Mesendoderm (in vitro differentiated cells): ENCODE results near the gene HOXA5.

Experiments used
- DNase-seq: peaks from one replicate; pipeline ENCODE4 v3.0.0; 2013
- H2AK5ac ChIP-seq: 2 replicates; pipeline ENCODE4 v1.6.1; 2013; ENCODE audit warnings: low read length, inconsistent platforms
- H2BK120ac ChIP-seq: 2 replicates; pipeline ENCODE4 v1.6.1; 2013; ENCODE audit warnings: low read depth, mild to moderate bottlenecking, low read length, moderate library complexity, mixed read lengths
- H2BK15ac ChIP-seq: replicated peaks from 2 replicates; pipeline ENCODE4 v1.6.1; 2013; ENCODE audit warnings: low read depth, mild to moderate bottlenecking, moderate library complexity
- H2BK5ac ChIP-seq: 2 replicates; pipeline ENCODE4 v1.6.1; 2013; ENCODE audit warnings: low read length, inconsistent platforms
- H3K18ac ChIP-seq: 2 replicates; pipeline ENCODE4 v1.6.1; 2013; ENCODE audit warnings: mild to moderate bottlenecking, low read length, mixed read lengths
- H3K23ac ChIP-seq: one replicate; pipeline ENCODE4 v1.6.1; 2013; ENCODE audit warnings: low read length
- H3K27ac ChIP-seq: 2 replicates; pipeline ENCODE4 v1.5.1; 2013; ENCODE audit warnings: low read depth, mild to moderate bottlenecking, inconsistent platforms, low read length, moderate library complexity
- H3K27me3 ChIP-seq: 2 replicates; pipeline ENCODE4 v1.6.1; 2013; ENCODE audit warnings: low read length, control low read depth, mild to moderate bottlenecking, inconsistent platforms; ENCODE audit not compliant: insufficient read depth, poor library complexity
- H3K36me3 ChIP-seq: 2 replicates; pipeline ENCODE4 v1.6.1; 2013; ENCODE audit warnings: low read length, inconsistent platforms; ENCODE audit not compliant: control insufficient read depth, insufficient read depth
- H3K4ac ChIP-seq: one replicate; pipeline ENCODE4 v1.6.1; 2013; ENCODE audit warnings: low read depth, mild to moderate bottlenecking, low read length, moderate library complexity
- H3K4me1 ChIP-seq: 2 replicates; pipeline ENCODE4 v1.6.1; 2013; ENCODE audit warnings: low read depth, low read length, inconsistent platforms; ENCODE audit not compliant: control insufficient read depth
- H3K4me2 ChIP-seq: 2 replicates; pipeline ENCODE4 v1.6.1; 2013; ENCODE audit warnings: low read length
- H3K4me3 ChIP-seq: 2 replicates; pipeline ENCODE4 v1.5.1; 2013; ENCODE audit warnings: mild to moderate bottlenecking, low read length
- H3K56ac ChIP-seq: one replicate; pipeline ENCODE4 v1.6.1; 2013; ENCODE audit warnings: low read length
- H3K79me1 ChIP-seq: 2 replicates; pipeline ENCODE4 v1.6.1; 2013; ENCODE audit warnings: low read length, inconsistent platforms
- H3K79me2 ChIP-seq: 2 replicates; pipeline ENCODE4 v1.6.1; 2013; ENCODE audit warnings: mild to moderate bottlenecking, low read length; ENCODE audit not compliant: control insufficient read depth, insufficient read depth
- H3K9ac ChIP-seq: 2 replicates; pipeline ENCODE4 v1.6.1; 2013; ENCODE audit warnings: low read length, inconsistent platforms
- H4K5ac ChIP-seq: one replicate; pipeline ENCODE4 v1.6.1; 2013; ENCODE audit warnings: low read length
- H4K8ac ChIP-seq: one replicate; pipeline ENCODE4 v1.6.1; 2013; ENCODE audit warnings: low read depth, mild to moderate bottlenecking, control low read depth, low read length, moderate library complexity
- WGBS: extraction: QIAGEN DNeasy Blood & Tissue Kit; methylation state at CpG from one replicate; pipeline ENCODE4 v1.1.7; 2013; ENCODE audit warnings: low lambda C conversion rate, missing lambda C conversion rate; ENCODE audit not compliant: insufficient coverage; ENCODE audit errors: extremely low coverage; 5-methylcytosine and 5-hydroxymethylcytosine counted together

The HOXA5 gene

GRCh38 chr7:27149842-27150567 is 6.5 kb upstream of the HOXA5 start:
- H3K4me1 ChIP-seq = no peaks in the 10 kb centered on the region
- H3K4ac ChIP-seq = no peak overlapping the region
- no CpG with 5 or more reads among the region's 13 CpGs for WGBS
- H3K18ac ChIP-seq = no peak overlapping the region
- peaks cover 89% of the 10 kb centered on the region for H3K27me3 ChIP-seq
- no peak overlapping the region for H2BK120ac ChIP-seq
- H3K9ac ChIP-seq = no peak overlapping the region
- no peak overlapping the region for H3K4me2 ChIP-seq
- no peaks in the 10 kb centered on the region for H3K79me2 ChIP-seq
- H3K36me3 ChIP-seq = no peaks in the 10 kb centered on the region
- no peak for DNase-seq
- H3K23ac ChIP-seq = no peak overlapping the region
- no peak overlapping the region for H4K8ac ChIP-seq
- no peaks in the 10 kb centered on the region for H3K79me1 ChIP-seq
- H3K27ac ChIP-seq = no peak overlapping the region
- H2AK5ac ChIP-seq = no peak overlapping the region
- no peak overlapping the region for H3K4me3 ChIP-seq
- no peak overlapping the region for H2BK5ac ChIP-seq
- no peak overlapping the region for H3K56ac ChIP-seq
- H4K5ac ChIP-seq = no peak overlapping the region
- H2BK15ac ChIP-seq = no peak overlapping the region

- Histone ChIP-seq H3K79me1 (no peaks in the 10 kb centered on the region), H3K23ac (no peak overlapping the region), H4K5ac (no peak overlapping the region), H3K27me3 (peaks cover 89% of the 10 kb centered on the region), H3K36me3 (no peaks in the 10 kb centered on the region), H3K18ac (no peak overlapping the region), H3K4me2 (no peak overlapping the region), H3K56ac (no peak overlapping the region), H2AK5ac (no peak overlapping the region), H3K27ac (no peak overlapping the region), H3K9ac (no peak overlapping the region), H3K4me3 (no peak overlapping the region), H2BK120ac (no peak overlapping the region), H3K4me1 (no peaks in the 10 kb centered on the region), H2BK5ac (no peak overlapping the region), H3K4ac (no peak overlapping the region), H2BK15ac (no peak overlapping the region), H4K8ac (no peak overlapping the region), H3K79me2 (no peaks in the 10 kb centered on the region)
- WGBS = no CpG with 5 or more reads among the region's 30 CpGs
- no peak for DNase-seq
Measured at GRCh38 chr7:27148756-27149641, 5.5 kb upstream of the HOXA5 start.

- Histone ChIP-seq H3K27ac (no peak overlapping the region), H3K4me1 (no peaks in the 10 kb centered on the region), H3K23ac (no peak overlapping the region), H3K79me1 (no peaks in the 10 kb centered on the region), H2BK5ac (no peak overlapping the region), H3K56ac (no peak overlapping the region), H3K79me2 (no peaks in the 10 kb centered on the region), H2BK120ac (no peak overlapping the region), H3K4ac (no peak overlapping the region), H3K9ac (no peak overlapping the region), H3K36me3 (no peaks in the 10 kb centered on the region), H2AK5ac (no peak overlapping the region), H4K8ac (no peak overlapping the region), H3K27me3 (peaks cover 83% of the 10 kb centered on the region), H3K18ac (no peak overlapping the region), H4K5ac (no peak overlapping the region), H2BK15ac (no peak overlapping the region), H3K4me2 (no peak overlapping the region), H3K4me3 (no peak overlapping the region)
- no CpG with 5 or more reads among the region's 28 CpGs for WGBS
- no peak for DNase-seq
Measured at GRCh38 chr7:27148031-27148755, 4.7 kb upstream of the HOXA5 start.

GRCh38 chr7:27147199-27148030 is 3.9 kb upstream of the HOXA5 start, which contains the start of gene HOXA6:
Gene HOXA6, minus strand, starts transcription at chr7:27147774. Its CDS starts 25 bp downstream, at chr7:27147749.
- no peak for DNase-seq
- Histone ChIP-seq H3K9ac (no peak within 1 kb of the TSS), H3K27me3 (peaks cover 82% of the 10 kb centered on the region), H2BK15ac (no peak within 1 kb of the TSS), H3K79me1 (no peaks in the 10 kb centered on the region), H2BK120ac (no peak within 1 kb of the TSS), H2AK5ac (no peak within 1 kb of the TSS), H2BK5ac (no peak within 1 kb of the TSS), H3K4me3 (no peak within 1 kb of the TSS), H4K5ac (no peak within 1 kb of the TSS), H3K23ac (no peak within 1 kb of the TSS), H3K56ac (no peak within 1 kb of the TSS), H3K79me2 (no peaks in the 10 kb centered on the region), H3K18ac (no peak within 1 kb of the TSS), H3K27ac (no peak within 1 kb of the TSS), H3K4me2 (peak within 1 kb of the TSS; percentile 7), H3K4ac (no peak within 1 kb of the TSS), H3K4me1 (no peaks in the 10 kb centered on the region), H3K36me3 (no peaks in the 10 kb centered on the region), H4K8ac (no peak within 1 kb of the TSS)
- no CpG with 5 or more reads among the region's 63 CpGs for WGBS

- DNase-seq = no peak
- H2BK120ac ChIP-seq = no peak overlapping the region
- H3K18ac ChIP-seq = no peak overlapping the region
- no peaks in the 10 kb centered on the region for H3K36me3 ChIP-seq
- H2BK15ac ChIP-seq = no peak overlapping the region
- H3K56ac ChIP-seq = no peak overlapping the region
- H3K27me3 ChIP-seq = peaks cover 83% of the 10 kb centered on the region
- H3K4ac ChIP-seq = no peak overlapping the region
- no peak overlapping the region for H3K27ac ChIP-seq
- no peak overlapping the region for H3K4me3 ChIP-seq
- H4K8ac ChIP-seq = no peak overlapping the region
- H3K4me1 ChIP-seq = no peaks in the 10 kb centered on the region
- H3K79me1 ChIP-seq = no peaks in the 10 kb centered on the region
- H3K9ac ChIP-seq = no peak overlapping the region
- no peak overlapping the region for H3K4me2 ChIP-seq
- WGBS = no CpG with 5 or more reads among the region's 5 CpGs
- H3K23ac ChIP-seq = no peak overlapping the region
- no peak overlapping the region for H4K5ac ChIP-seq
- no peak overlapping the region for H2BK5ac ChIP-seq
- H3K79me2 ChIP-seq = no peaks in the 10 kb centered on the region
- H2AK5ac ChIP-seq = no peak overlapping the region
Measured at GRCh38 chr7:27146491-27147198, 3.2 kb upstream of the HOXA5 start.
